IPS DF 6.9 (cell line): Measurements from ENCODE around the gene S100A13.
A peak's percentile ranks its signal among the peaks of the same experiment; 100 is the strongest.

ENCODE experiments used
- DNase-seq: peaks from one replicate; pipeline ENCODE4 v3.0.0-alpha.2; 2013; ENCODE audit warnings: low read depth, low spot score
- H3K27ac ChIP-seq: one replicate; pipeline ENCODE4 v1.5.1; 2013; ENCODE audit warnings: low read length, control low read depth
- H3K27me3 ChIP-seq: 2 replicates; pipeline ENCODE4 v1.6.1; 2013; ENCODE audit warnings: mild to moderate bottlenecking, low read length; ENCODE audit not compliant: control insufficient read depth, insufficient read depth
- H3K36me3 ChIP-seq: 2 replicates; pipeline ENCODE4 v1.6.1; 2013; ENCODE audit warnings: low read length; ENCODE audit not compliant: control insufficient read depth, insufficient read depth
- H3K4me1 ChIP-seq: 2 replicates; pipeline ENCODE4 v1.6.1; 2013; ENCODE audit warnings: low read length; ENCODE audit not compliant: control insufficient read depth, insufficient read depth
- H3K4me3 ChIP-seq: 2 replicates; pipeline ENCODE4 v1.5.1; 2013; ENCODE audit warnings: mild to moderate bottlenecking, low read length
- H3K9me3 ChIP-seq: 2 replicates; pipeline ENCODE4 v1.6.1; 2013; ENCODE audit warnings: low read length, inconsistent platforms; ENCODE audit not compliant: control insufficient read depth, insufficient read depth
- WGBS: extraction: QIAGEN DNeasy Blood & Tissue Kit; methylation state at CpG from one replicate; pipeline ENCODE4 v1.1.7; 2013; ENCODE audit warnings: mixed read lengths, missing lambda C conversion rate; ENCODE audit not compliant: insufficient read length, insufficient coverage; 5-methylcytosine and 5-hydroxymethylcytosine counted together

The S100A13 gene

DNA sequence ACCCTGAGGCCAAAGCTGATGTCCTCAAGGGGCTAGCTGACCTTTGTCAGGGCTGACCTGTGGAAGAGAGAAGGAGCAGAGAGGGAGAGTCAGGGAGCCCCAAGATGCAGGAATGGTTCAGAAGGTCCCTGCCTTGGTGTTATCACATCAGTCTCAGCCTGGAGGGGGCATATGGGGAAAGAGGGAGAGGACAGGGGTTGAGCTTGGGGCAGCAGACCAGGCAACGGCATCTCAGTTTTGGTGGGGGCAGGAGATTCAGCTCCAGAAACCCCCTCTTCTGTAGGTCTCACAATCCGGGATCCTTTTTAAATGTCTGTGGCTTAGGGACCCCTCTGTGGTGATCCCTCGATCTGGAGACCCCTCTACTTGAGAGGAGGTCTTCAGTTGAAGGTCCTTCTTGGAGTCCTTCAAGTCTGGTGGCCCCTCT, 815 bp downstream of the S100A13 start:
- no peak overlapping the region; the same call in 1 of the 2 replicates for H3K4me3 ChIP-seq
- no CpG with 5 or more reads among the region's 3 CpGs for WGBS
- H3K27me3 ChIP-seq, result no peaks in the 10 kb centered on the region

DNA sequence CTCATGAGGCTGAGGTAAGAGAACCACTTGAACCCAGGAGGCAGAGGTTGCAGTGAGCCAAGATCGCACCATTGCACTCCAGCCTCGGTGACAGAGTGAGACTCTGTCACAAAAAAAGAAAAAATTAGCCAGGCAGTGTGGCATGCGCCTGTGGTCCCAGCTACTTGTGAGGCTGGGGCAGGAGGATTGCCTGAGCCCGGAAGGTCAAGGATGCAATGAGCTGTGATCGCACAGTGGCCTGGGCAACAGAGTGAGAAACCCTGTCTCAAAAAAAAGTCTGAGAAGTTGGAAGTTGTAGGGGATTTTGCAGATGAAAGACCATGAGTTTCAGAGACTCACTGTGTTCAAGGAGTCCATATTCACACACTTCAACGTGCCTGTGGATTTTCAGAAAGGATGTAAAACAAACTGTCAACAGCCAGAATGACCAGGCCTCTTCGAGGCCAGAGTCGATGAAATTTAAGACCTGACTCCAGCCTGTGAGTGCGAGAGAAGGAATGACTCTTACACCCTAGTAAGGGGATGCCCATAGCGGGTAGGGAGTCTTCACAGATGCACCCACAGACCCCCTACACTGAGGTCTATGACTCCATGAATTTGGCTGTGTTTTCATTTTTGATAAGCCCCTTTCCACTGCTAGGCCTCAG, 2.2 kb downstream of the S100A13 start:
- Histone ChIP-seq H3K9me3 (no peaks in the 10 kb centered on the region), H3K36me3 (peaks cover 2% of the 10 kb centered on the region; the same call in 1 of the 2 replicates), H3K27ac (no peak overlapping the region), H3K4me3 (no peak overlapping the region), H3K27me3 (no peaks in the 10 kb centered on the region), H3K4me1 (peaks cover 6% of the 10 kb centered on the region)
- no peak for DNase-seq
- no CpG with 5 or more reads among the region's 10 CpGs for WGBS

More for the DNA sequence above, 815 bp downstream of the S100A13 start:
- no peak for DNase-seq
- H3K9me3 ChIP-seq, result no peaks in the 10 kb centered on the region
- peaks cover 2% of the 10 kb centered on the region; the same call in 1 of the 2 replicates for H3K36me3 ChIP-seq
- H3K4me1 ChIP-seq, result peaks cover 6% of the 10 kb centered on the region
- H3K27ac ChIP-seq, result no peak overlapping the region

DNA sequence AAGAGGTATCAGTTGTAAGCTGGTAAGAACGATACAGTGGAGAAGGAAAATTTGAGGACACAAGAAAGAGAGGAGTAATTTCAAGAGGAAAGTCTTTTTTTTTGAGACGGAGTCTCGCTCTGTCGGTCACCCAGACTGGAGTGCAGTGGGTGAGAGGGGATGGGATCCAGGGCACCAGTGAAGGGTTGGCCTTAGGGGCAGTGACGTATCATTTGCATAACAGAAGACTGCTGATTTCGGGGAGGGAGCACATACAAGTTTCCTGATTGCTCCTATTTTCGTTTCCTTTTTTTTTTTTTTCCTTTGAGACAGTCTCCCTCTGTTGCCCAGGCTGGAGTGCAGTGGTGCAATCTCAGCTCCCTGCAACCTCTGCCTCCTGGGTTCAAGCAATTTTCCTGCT, 4.2 kb downstream of the S100A13 start:
- Histone ChIP-seq H3K36me3 (peaks cover 5% of the 10 kb centered on the region; the same call in 1 of the 2 replicates), H3K27ac (no peak overlapping the region), H3K27me3 (no peaks in the 10 kb centered on the region), H3K9me3 (no peaks in the 10 kb centered on the region), H3K4me1 (peaks cover 6% of the 10 kb centered on the region), H3K4me3 (no peak overlapping the region)
- DNase-seq, result no peak
- no CpG with 5 or more reads among the region's 7 CpGs for WGBS

DNA sequence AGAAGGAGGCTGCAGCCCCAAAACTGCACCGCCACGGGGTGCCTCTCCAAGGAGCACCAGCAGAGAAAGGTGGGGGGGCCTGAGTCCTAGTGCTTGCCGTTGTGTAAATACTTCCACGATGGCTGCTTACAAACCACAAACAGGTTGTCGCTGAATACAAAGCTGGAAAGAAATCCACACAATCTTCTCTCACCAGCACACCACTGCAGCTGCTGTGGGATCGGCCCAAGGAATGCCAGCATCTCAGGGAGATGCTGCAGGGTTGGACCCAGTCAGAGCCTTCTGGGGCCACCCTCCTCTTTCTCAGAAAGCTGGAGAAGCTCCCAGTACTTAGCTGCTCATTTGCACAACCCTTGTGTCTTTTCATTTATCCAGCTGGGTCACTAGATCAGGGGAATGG, 8.1 kb downstream of the S100A13 start:
- no peak overlapping the region for H3K27ac ChIP-seq
- no peaks in the 10 kb centered on the region for H3K9me3 ChIP-seq
- H3K4me3 ChIP-seq, result no peak overlapping the region
- WGBS, result no CpG with 5 or more reads among the region's 6 CpGs
- H3K27me3 ChIP-seq, result no peaks in the 10 kb centered on the region
- H3K4me1 ChIP-seq, result peaks cover 3% of the 10 kb centered on the region
- 0 out of 2 replicates have a peak, but pooled peaks cover 2% of the 10 kb centered on the region for H3K36me3 ChIP-seq
- DNase-seq, result no peak

DNA sequence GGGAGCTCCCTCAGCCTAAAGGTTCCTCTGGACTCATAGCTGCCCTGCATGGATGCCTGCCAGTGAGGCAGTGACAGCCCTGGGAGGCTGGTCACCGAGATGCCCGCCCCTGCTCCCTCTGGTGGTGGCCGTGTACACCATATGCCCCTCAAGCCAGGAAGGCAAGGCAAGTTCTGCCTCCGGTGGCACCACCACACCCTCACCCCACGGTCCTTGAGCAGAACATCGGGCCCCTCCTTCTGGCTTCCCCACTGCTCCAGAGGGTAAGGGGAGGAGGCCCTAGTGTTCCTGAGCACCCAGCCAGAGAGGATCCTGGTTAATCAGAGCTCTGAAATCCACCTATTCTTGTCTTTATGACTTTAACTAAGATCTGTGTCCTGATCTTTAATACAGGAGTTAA, 9.6 kb downstream of the S100A13 start:
- peaks cover 4% of the 10 kb centered on the region for H3K4me1 ChIP-seq
- no CpG with 5 or more reads among the region's 6 CpGs for WGBS
- DNase-seq, result peak; percentile 57
- H3K4me3 ChIP-seq, result no peak overlapping the region
- H3K36me3 ChIP-seq, result 0 out of 2 replicates have a peak, but pooled peaks cover 2% of the 10 kb centered on the region
- no peaks in the 10 kb centered on the region for H3K9me3 ChIP-seq
- no peaks in the 10 kb centered on the region for H3K27me3 ChIP-seq
- no peak overlapping the region for H3K27ac ChIP-seq

DNA sequence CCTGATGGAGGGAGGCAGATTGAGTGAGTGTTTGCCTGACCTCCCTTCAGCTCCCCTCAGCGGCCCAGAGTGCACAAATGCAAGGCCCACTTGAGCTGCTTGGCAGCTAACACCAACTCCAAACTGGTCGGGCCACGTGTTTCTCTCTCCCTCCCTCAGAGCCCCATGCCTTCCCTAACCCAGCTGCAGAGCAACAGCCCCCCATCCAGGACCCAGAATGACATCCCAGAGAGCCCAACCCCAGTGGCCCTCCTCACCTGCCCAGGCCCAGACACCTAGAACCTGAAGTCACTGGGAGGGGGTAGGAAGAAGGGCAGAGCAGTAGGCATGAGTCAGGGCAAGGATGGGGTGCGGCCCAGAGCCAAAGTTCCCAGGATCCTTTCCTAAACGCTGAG, 10.4 kb downstream of the S100A13 start:
- Histone ChIP-seq H3K4me1 (peaks cover 8% of the 10 kb centered on the region), H3K27ac (no peak overlapping the region)

DNA sequence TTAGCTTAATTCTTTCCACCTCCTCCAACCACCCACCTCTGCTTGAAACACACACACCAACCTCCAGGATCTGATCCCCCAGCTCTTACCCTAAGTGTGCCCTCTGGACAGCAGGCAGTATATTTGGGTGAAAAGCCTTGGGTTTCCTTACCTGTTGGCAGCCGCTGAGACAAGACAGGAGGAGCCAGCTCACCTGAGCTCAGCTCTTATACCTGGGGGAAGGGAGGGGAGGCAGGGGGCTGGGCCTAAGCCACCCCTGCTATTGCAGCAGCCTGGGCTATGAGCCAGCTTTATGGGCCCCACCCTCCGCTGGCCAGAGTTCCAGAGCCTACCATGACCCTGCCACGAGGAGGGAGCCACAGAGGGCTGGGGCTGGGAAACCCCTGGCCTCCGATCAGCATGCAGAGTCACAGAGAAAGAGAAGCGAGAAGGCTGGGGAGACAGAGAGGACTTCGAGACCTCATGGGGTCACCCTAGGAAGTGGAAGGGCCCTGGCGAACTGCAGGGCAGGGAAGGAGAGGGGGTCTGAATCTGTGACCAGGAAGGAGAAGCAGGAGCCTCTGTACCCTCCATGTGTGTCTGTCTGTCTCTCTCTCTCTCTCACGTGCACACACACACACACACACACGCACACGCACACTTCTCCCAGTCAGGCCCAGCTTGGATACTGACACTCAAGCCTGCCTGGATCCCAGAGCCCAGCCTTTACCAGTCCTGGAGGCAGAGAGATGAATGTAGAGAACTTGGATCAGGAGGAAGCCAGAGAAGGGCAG, 11.0 kb downstream of the S100A13 start, which contains the start of gene S100A14:
Gene S100A14, minus strand, starts transcription at position 182 of the 773 bp plus-strand sequence. CDS start 467 bp downstream, outside the sequence.
- H3K27me3 ChIP-seq, result no peaks in the 10 kb centered on the region
- no peak for DNase-seq
- WGBS, result no CpG with 5 or more reads among the region's 10 CpGs
- H3K4me1 ChIP-seq, result peaks cover 8% of the 10 kb centered on the region
- H3K9me3 ChIP-seq, result no peaks in the 10 kb centered on the region
- H3K4me3 ChIP-seq, result no peak within 1 kb of the TSS
- H3K36me3 ChIP-seq, result 0 out of 2 replicates have a peak, but pooled peaks cover 2% of the 10 kb centered on the region
- no peak within 1 kb of the TSS for H3K27ac ChIP-seq

More for the DNA sequence above, 10.4 kb downstream of the S100A13 start:
- no peaks in the 10 kb centered on the region for H3K9me3 ChIP-seq
- DNase-seq, result no peak
- WGBS, result no CpG with 5 or more reads among the region's 5 CpGs
- no peaks in the 10 kb centered on the region for H3K27me3 ChIP-seq
- no peak overlapping the region for H3K4me3 ChIP-seq
- H3K36me3 ChIP-seq, result 0 out of 2 replicates have a peak, but pooled peaks cover 2% of the 10 kb centered on the region

DNA sequence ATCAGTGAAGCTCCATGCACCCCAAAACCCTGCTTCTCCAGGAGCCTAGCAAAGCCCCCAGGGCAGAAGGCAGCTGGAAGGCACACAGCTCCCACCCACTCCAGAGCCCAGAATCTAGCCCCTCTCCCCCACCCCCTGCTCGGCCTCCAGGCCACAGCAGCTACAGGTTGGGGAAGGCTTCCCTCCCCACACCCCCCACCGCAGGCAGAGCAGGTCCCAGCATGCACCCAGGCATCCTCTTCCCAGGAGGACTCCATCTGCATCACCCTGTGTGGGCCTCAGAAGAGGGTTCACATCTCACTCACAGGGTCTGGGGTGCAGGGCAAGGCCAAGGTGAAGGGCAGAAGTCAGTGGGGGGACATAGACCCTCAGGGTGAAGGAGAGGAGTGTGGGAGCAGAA, 11.9 kb downstream of the S100A13 start:
- no peak overlapping the region for H3K4me3 ChIP-seq
- H3K9me3 ChIP-seq, result no peaks in the 10 kb centered on the region
- 0 out of 2 replicates have a peak, but pooled peaks cover 2% of the 10 kb centered on the region for H3K36me3 ChIP-seq
- WGBS, result no CpG with 5 or more reads among the region's 2 CpGs
- no peak overlapping the region for H3K27ac ChIP-seq
- no peaks in the 10 kb centered on the region for H3K27me3 ChIP-seq
- peaks cover 8% of the 10 kb centered on the region for H3K4me1 ChIP-seq
- DNase-seq, result no peak

DNA sequence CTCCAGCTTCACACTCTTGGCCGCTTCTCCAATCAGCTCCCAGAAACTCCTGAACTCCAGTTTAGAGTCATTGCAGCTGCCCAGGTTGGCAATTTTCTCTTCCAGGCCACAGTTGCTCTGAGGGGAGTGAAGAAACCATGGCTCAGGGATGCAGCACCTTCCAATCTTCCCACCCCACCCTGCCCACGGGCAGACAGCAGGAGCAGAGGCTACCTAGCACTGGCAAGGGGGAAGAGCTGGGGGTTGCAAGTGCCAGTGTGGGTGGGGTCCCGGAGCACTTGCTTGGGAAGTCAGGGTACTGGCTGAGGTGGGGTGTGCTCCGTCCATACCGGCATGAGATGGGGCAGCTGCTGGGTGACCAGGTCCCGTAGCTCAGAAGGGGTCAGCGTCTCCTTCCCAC, 12.4 kb downstream of the S100A13 start:
- H3K27ac ChIP-seq, result no peak overlapping the region
- DNase-seq, result no peak
- H3K9me3 ChIP-seq, result no peaks in the 10 kb centered on the region
- H3K36me3 ChIP-seq, result 0 out of 2 replicates have a peak, but pooled peaks cover 2% of the 10 kb centered on the region
- peaks cover 8% of the 10 kb centered on the region for H3K4me1 ChIP-seq
- no CpG with 5 or more reads among the region's 7 CpGs for WGBS
- H3K4me3 ChIP-seq, result no peak overlapping the region
- no peaks in the 10 kb centered on the region for H3K27me3 ChIP-seq

DNA sequence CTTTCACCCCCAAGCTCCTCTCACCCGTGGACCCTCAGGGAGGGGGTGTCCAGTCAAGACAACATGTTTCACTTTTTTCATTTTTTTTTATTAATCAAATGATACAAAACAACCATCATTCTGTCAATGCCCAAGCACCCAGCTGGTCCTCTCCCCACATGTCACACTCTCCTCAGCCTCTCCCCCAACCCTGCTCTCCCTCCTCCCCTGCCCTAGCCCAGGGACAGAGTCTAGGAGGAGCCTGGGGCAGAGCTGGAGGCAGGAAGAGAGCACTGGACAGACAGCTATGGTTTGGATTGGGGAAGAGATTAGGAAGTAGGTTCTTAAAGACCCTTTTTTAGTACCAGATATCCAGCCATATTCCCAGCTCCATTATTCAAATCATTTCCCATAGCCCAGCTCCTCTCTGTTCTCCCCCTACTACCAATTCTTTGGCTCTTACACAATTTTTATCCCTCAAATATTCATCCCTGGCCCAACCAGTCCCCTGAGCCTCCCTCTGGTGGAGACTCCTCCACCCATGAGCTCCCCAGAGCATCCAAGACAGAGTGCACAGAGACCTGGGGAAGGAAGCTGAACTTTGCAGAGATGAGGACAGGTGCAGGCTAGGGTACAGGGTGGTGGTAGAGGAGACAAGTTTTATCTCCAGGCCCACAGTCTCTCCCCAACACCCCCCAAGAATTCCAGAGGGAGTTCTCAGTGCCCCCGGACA, 13.0 kb downstream of the S100A13 start:
- peaks cover 9% of the 10 kb centered on the region for H3K4me1 ChIP-seq
- H3K27me3 ChIP-seq, result no peaks in the 10 kb centered on the region
- no CpG with 5 or more reads among the region's 2 CpGs for WGBS
- no peak overlapping the region for H3K4me3 ChIP-seq
- DNase-seq, result no peak
- no peaks in the 10 kb centered on the region for H3K9me3 ChIP-seq
- H3K27ac ChIP-seq, result no peak overlapping the region
- 0 out of 2 replicates have a peak, but pooled peaks cover 2% of the 10 kb centered on the region for H3K36me3 ChIP-seq
